Naive thymus-derived CD8-positive, alpha-beta T cell (primary cell): ENCODE data around the gene IFNA13. TPM values are rescaled to one million over a fixed set of nuclear protein-coding genes. Genes with fewer than 3 reads are reported as not detected.

ENCODE experiments used
- ATAC-seq, 2 donors: fragments of 150-1000 bp; cut with Tn5 transposase in 1 of 2; sonication (Bioruptor Pico), chemical (Tn5 transposase) in 1 of 2; 1 replicate in 1 of 2; 2 replicates in 1 of 2; pipeline ENCODE4 v1.10.0; 2021; ENCODE audit warnings: mild to moderate bottlenecking in 2 of 2, moderate library complexity in 2 of 2
- POLR2A ChIA-PET: fragments of 350-600 bp; sonication (Branson Sonifier 250); formaldehyde crosslinking; loops from one replicate; lab custom pipeline; 2021; ENCODE audit warnings: antibody characterized with exemption; lab: Charles Lee
- DNase-seq, 10 donors: peaks; one replicate each; pipeline versions ENCODE4 v3.0.0 to v3.0.0-alpha.2; 2020 to 2022
- H3K27ac Mint-ChIP-seq, 10 donors: one replicate each; pipeline ENCODE4 v1.8.0; 2020 to 2022; ENCODE audit warnings: mild to moderate bottlenecking in 10 of 10, mixed read lengths in 10 of 10, moderate library complexity in 4 of 10, inconsistent platforms in 1 of 10
- H3K27me3 Mint-ChIP-seq, 5 donors: one replicate each; pipeline ENCODE4 v1.8.0; 2021 to 2022; ENCODE audit warnings: mixed read lengths in 5 of 5
- H3K36me3 Mint-ChIP-seq, 3 donors: one replicate each; pipeline ENCODE4 v1.8.0; 2020 to 2022; ENCODE audit warnings: mixed read lengths in 3 of 3, mild to moderate bottlenecking in 2 of 3, inconsistent platforms in 1 of 3
- H3K4me1 Mint-ChIP-seq, 4 donors: one replicate each; pipeline ENCODE4 v1.8.0; 2021 to 2022; ENCODE audit warnings: mixed read lengths in 4 of 4
- H3K4me3 Mint-ChIP-seq, 10 donors: one replicate each; pipeline ENCODE4 v1.8.0; 2020 to 2022; ENCODE audit warnings: mild to moderate bottlenecking in 10 of 10, mixed read lengths in 10 of 10, moderate library complexity in 6 of 10, inconsistent platforms in 1 of 10
- H3K9me3 Mint-ChIP-seq, 9 donors: one replicate each; pipeline ENCODE4 v1.8.0; 2020 to 2022; ENCODE audit warnings: mixed read lengths in 9 of 9, mild to moderate bottlenecking in 3 of 9, inconsistent platforms in 1 of 9, moderate library complexity in 1 of 9
- polyA plus RNA-seq, 3 donors: library from polyadenylated mRNA; unstranded; fragments of 300-500 nt; fragmentation: Illumina TruSeq; gene quantifications; one replicate each; pipeline ENCODE4 v1.2.3, GENCODE V29; 2021
- total RNA-seq, 8 experiments: library from RNA in 2 of 8; stranded (reverse) in 2 of 8; gene quantifications; one replicate each; pipeline ENCODE4 v1.2.3 and lab custom pipeline; 2021 to 2026

The IFNA13 gene
- total and polyA plus RNA-seq, 5 experiments from 2014 or later, result not detected

GRCh38 chr9:21348430-21348970 lies 19.4 kb downstream of the IFNA13 start:
- Mint-ChIP-seq H3K27me3 (peaks cover 6 to 37% (median 14%) of the 10 kb centered on the region in 5 donors), H3K4me3 (no peak overlapping the region), H3K4me1 (no peaks in the 10 kb centered on the region), H3K27ac (no peak overlapping the region), H3K36me3 (peaks cover 0 to 3% (median under 1%) of the 10 kb centered on the region in 3 donors), H3K9me3 (peaks cover 0 to 5% (median 0%) of the 10 kb centered on the region in 9 donors)
- DNase-seq (no peak), ATAC-seq (no peak)
- POLR2A ChIA-PET, result no interaction called here

GRCh38 chr9:21340735-21341134 lies 27.1 kb downstream of the IFNA13 start:
- Mint-ChIP-seq H3K4me1 (peaks cover 0 to 8% (median 4%) of the 10 kb centered on the region in 4 donors), H3K27me3 (peaks cover 9 to 40% (median 18%) of the 10 kb centered on the region in 5 donors), H3K9me3 (peaks cover 0 to 5% (median 0%) of the 10 kb centered on the region in 9 donors), H3K27ac (no peak overlapping the region), H3K36me3 (peaks cover 0 to 4% (median 0%) of the 10 kb centered on the region in 3 donors), H3K4me3 (no peak overlapping the region)
- no peak for DNase-seq
- ATAC-seq, result no peak
- POLR2A ChIA-PET, result no interaction called here

GRCh38 chr9:21336457-21336856 lies 31.4 kb downstream of the IFNA13 start:
- no peak for ATAC-seq
- H3K27me3 Mint-ChIP-seq, result peaks cover 0 to 7% (median 4%) of the 10 kb centered on the region in 5 donors
- no peak for DNase-seq
- peaks cover 0 to 19% (median 2%) of the 10 kb centered on the region in 9 donors for H3K9me3 Mint-ChIP-seq
- peaks cover 17 to 27% (median 20%) of the 10 kb centered on the region in 3 donors for H3K36me3 Mint-ChIP-seq
- POLR2A ChIA-PET, result no interaction called here
- H3K4me3 Mint-ChIP-seq, result peak overlapping the region in 8 of 10 donors; percentile 52 to 95 (median 92)
- H3K27ac Mint-ChIP-seq, result peak overlapping the region in 8 of 10 donors; percentile 36 to 98 (median 94)
- peaks cover 7 to 44% (median 34%) of the 10 kb centered on the region in 4 donors for H3K4me1 Mint-ChIP-seq

GRCh38 chr9:21334701-21335632 lies 32.9 kb downstream of the IFNA13 start, which contains the start of gene KLHL9:
TSS of gene KLHL9 (minus strand) at chr9:21335404. CDS start at chr9:21334859, 545 bp downstream.
- peaks cover 0 to 2% (median 0%) of the 10 kb centered on the region in 5 donors for H3K27me3 Mint-ChIP-seq
- H3K27ac Mint-ChIP-seq, result peak within 1 kb of the TSS; percentile 92 to 98 (median 96)
- ATAC-seq, result peak; percentile 84 to 85
- POLR2A ChIA-PET, result interaction anchor here (0.5 to 1.8 kb wide), 10 partner anchors 9 to 713 kb away, joined by 3 to 13 read pairs (median 4); partner anchors contain the start of genes MLLT3 and MTAP
- peak; percentile 78 to 93 (median 84) for DNase-seq
- H3K4me3 Mint-ChIP-seq, result peak within 1 kb of the TSS; percentile 88 to 98 (median 94)
- H3K4me1 Mint-ChIP-seq, result peaks cover 11 to 58% (median 44%) of the 10 kb centered on the region in 4 donors
- H3K9me3 Mint-ChIP-seq, result peaks cover 0 to 19% (median 2%) of the 10 kb centered on the region in 9 donors
- H3K36me3 Mint-ChIP-seq, result peaks cover 17 to 32% (median 30%) of the 10 kb centered on the region in 3 donors

- Mint-ChIP-seq H3K36me3 (peaks cover 17 to 35% (median 30%) of the 10 kb centered on the region in 3 donors), H3K27ac (peak overlapping the region in 7 of 10 donors; percentile 5 to 96 (median 54)), H3K4me3 (peak overlapping the region; percentile 6 to 98 (median 94)), H3K9me3 (peaks cover 0 to 19% (median 2%) of the 10 kb centered on the region in 9 donors), H3K27me3 (no peaks in the 10 kb centered on the region), H3K4me1 (peaks cover 11 to 71% (median 56%) of the 10 kb centered on the region in 4 donors)
- DNase-seq, result no peak
- no peak for ATAC-seq
- POLR2A ChIA-PET, result interaction anchor here (0.7 to 1.7 kb wide), 2 partner anchors 37 to 63 kb away, joined by 3 to 6 read pairs; no protein-coding TSS in a partner anchor
Observed at GRCh38 chr9:21333226-21333625, 34.6 kb downstream of the IFNA13 start.

- peaks cover 15 to 85% (median 66%) of the 10 kb centered on the region in 4 donors for H3K4me1 Mint-ChIP-seq
- no peaks in the 10 kb centered on the region for H3K27me3 Mint-ChIP-seq
- DNase-seq, result no peak
- peaks cover 0 to 19% (median 2%) of the 10 kb centered on the region in 9 donors for H3K9me3 Mint-ChIP-seq
- peak overlapping the region in 4 of 10 donors; percentile 13 to 79 (median 26) for H3K27ac Mint-ChIP-seq
- peak overlapping the region in 9 of 10 donors; percentile 22 to 94 (median 60) for H3K4me3 Mint-ChIP-seq
- ATAC-seq, result no peak
- POLR2A ChIA-PET, result interaction anchor here (0.6 kb wide), 1 partner anchor 28 kb away, joined by 3 read pairs; no protein-coding TSS in a partner anchor
- H3K36me3 Mint-ChIP-seq, result peaks cover 17 to 35% (median 30%) of the 10 kb centered on the region in 3 donors
Observed at GRCh38 chr9:21331676-21332402, 36.0 kb downstream of the IFNA13 start.

GRCh38 chr9:21326526-21327139 lies 41.2 kb downstream of the IFNA13 start:
- peak overlapping the region in 3 of 10 donors; percentile 26 to 56 (median 30) for H3K4me3 Mint-ChIP-seq
- peak overlapping the region in 1 of 10 donors; percentile 17 for H3K27ac Mint-ChIP-seq
- no peaks in the 10 kb centered on the region for H3K27me3 Mint-ChIP-seq
- no peaks in the 10 kb centered on the region for H3K9me3 Mint-ChIP-seq
- POLR2A ChIA-PET, result interaction anchor here (0.9 to 1.2 kb wide), 3 partner anchors 8 to 76 kb away, joined by 3 to 4 read pairs (median 4); partner anchors contain the start of gene KLHL9
- DNase-seq, result peak in 4 of 10 donors; percentile 22 to 68 (median 64)
- peak; percentile 90 to 92 for ATAC-seq
- peaks cover 16 to 60% (median 43%) of the 10 kb centered on the region in 4 donors for H3K4me1 Mint-ChIP-seq
- H3K36me3 Mint-ChIP-seq, result peaks cover 0 to 58% (median 6%) of the 10 kb centered on the region in 3 donors

- Mint-ChIP-seq H3K36me3 (peaks cover 0 to 49% (median 4%) of the 10 kb centered on the region in 3 donors), H3K4me3 (no peak overlapping the region), H3K27ac (peak overlapping the region in 7 of 10 donors; percentile 22 to 73 (median 54)), H3K9me3 (no peaks in the 10 kb centered on the region), H3K27me3 (no peaks in the 10 kb centered on the region), H3K4me1 (peaks cover 10 to 38% (median 27%) of the 10 kb centered on the region in 4 donors)
- DNase-seq (no peak), ATAC-seq (no peak)
- POLR2A ChIA-PET, result interaction anchor here (1.1 kb wide), 1 partner anchor 11 kb away, joined by 3 read pairs; the partner anchor contains the start of gene KLHL9
Observed at GRCh38 chr9:21324047-21324446, 43.8 kb downstream of the IFNA13 start.

GRCh38 chr9:21322911-21323461 lies 44.9 kb downstream of the IFNA13 start:
- no peak for ATAC-seq
- Mint-ChIP-seq H3K4me3 (no peak overlapping the region), H3K9me3 (no peaks in the 10 kb centered on the region), H3K4me1 (peaks cover 10 to 28% (median 23%) of the 10 kb centered on the region in 4 donors), H3K27ac (peak overlapping the region in 7 of 10 donors; percentile 3 to 78 (median 32)), H3K36me3 (peaks cover 0 to 49% (median 4%) of the 10 kb centered on the region in 3 donors), H3K27me3 (no peaks in the 10 kb centered on the region)
- no peak for DNase-seq
- POLR2A ChIA-PET, result interaction anchor here (1.1 kb wide), 1 partner anchor 12 kb away, joined by 4 read pairs; no protein-coding TSS in a partner anchor

- no peaks in the 10 kb centered on the region for H3K27me3 Mint-ChIP-seq
- POLR2A ChIA-PET, result no interaction called here
- ATAC-seq (no peak), DNase-seq (no peak)
- no peak overlapping the region for H3K4me3 Mint-ChIP-seq
- H3K9me3 Mint-ChIP-seq, result no peaks in the 10 kb centered on the region
- H3K4me1 Mint-ChIP-seq, result peaks cover 7 to 9% (median 8%) of the 10 kb centered on the region in 4 donors
- peaks cover 0 to 45% (median 4%) of the 10 kb centered on the region in 3 donors for H3K36me3 Mint-ChIP-seq
- H3K27ac Mint-ChIP-seq, result peak overlapping the region in 7 of 10 donors; percentile 13 to 74 (median 36)
Observed at GRCh38 chr9:21320465-21320864, 47.4 kb downstream of the IFNA13 start.
